K562 (cell line): ENCODE results near the gene WDR83. TPM values are rescaled to one million over a fixed set of nuclear protein-coding genes. Genes with fewer than 3 reads are reported as not detected.

Experiments
- CEBPB ChIP-seq: fragments of 450-650 bp; IDR thresholded peaks from 2 replicates; pipeline ENCODE4 v1.6.1; 2016; ENCODE audit warnings: missing genetic modification characterization, missing compliant biosample characterization
- CREM ChIP-seq: IDR thresholded peaks from 2 replicates; pipeline ENCODE4 v1.6.1; 2014; ENCODE audit warnings: antibody characterized with exemption, low read depth
- ELF1 ChIP-seq: fragments of 200-800 bp; sonication (Bioruptor generic); IDR thresholded peaks from 2 replicates; pipeline ENCODE4 v1.6.1; 2016; ENCODE audit warnings: missing genetic modification characterization, missing compliant biosample characterization
- ELF2 ChIP-seq: fragments of 250-450 bp; sonication (Bioruptor Pico); IDR thresholded peaks from 2 replicates; pipeline ENCODE4 v1.5.0; 2021; ENCODE audit warnings: mild to moderate bottlenecking
- FOSL1 ChIP-seq: fragments of 200-800 bp; sonication (Bioruptor generic); conservative IDR thresholded peaks from 2 replicates; pipeline ENCODE4 v1.6.1; 2016; ENCODE audit warnings: missing genetic modification characterization, missing compliant biosample characterization
- IRF2 ChIP-seq: sonication (generic); formaldehyde crosslinking; IDR thresholded peaks from 2 replicates; pipeline ENCODE4 v1.8.1; 2022; ENCODE audit warnings: mild to moderate bottlenecking, missing genetic modification reagents
- JUND ChIP-seq, 2 experiments: IDR thresholded peaks; 2 replicates in 1 of 2; 3 replicates in 1 of 2; pipeline ENCODE4 v1.6.1; 2011; ENCODE audit warnings: borderline replicate concordance in 2 of 2, low read depth in 2 of 2, low read length in 2 of 2, improper control_type of control experiment in 1 of 2, missing biosample characterization in 1 of 2, missing genetic modification characterization in 1 of 2, missing genetic modification reagents in 1 of 2
- KDM2B ChIP-seq: fragments of 250-450 bp; sonication (Bioruptor Pico); IDR thresholded peaks from 2 replicates; pipeline ENCODE4 v1.8.0; 2021; ENCODE audit warnings: mild to moderate bottlenecking, moderate library complexity
- LARP7 ChIP-seq: fragments of 450-650 bp; IDR thresholded peaks from 2 replicates; pipeline ENCODE4 v1.6.1; 2016
- MECOM ChIP-seq: fragments of 250-450 bp; sonication (Bioruptor Pico); IDR thresholded peaks from 2 replicates; pipeline ENCODE4 v1.8.0; 2022; ENCODE audit warnings: inconsistent platforms
- MTF1 ChIP-seq: fragments of 250-450 bp; sonication (Bioruptor Pico); IDR thresholded peaks from 2 replicates; pipeline ENCODE4 v1.9.0; 2021; ENCODE audit warnings: moderate library complexity, mild to moderate bottlenecking, inconsistent platforms, borderline replicate concordance
- NR2C2 ChIP-seq, 2 experiments: fragments of 200-800 bp in 1 of 2; sonication (Bioruptor generic) in 1 of 2; sonication (generic) in 1 of 2; formaldehyde crosslinking in 1 of 2; IDR thresholded peaks; 2 replicates each; pipeline versions ENCODE4 v1.6.1 to v1.8.0; 2016 to 2022; ENCODE audit warnings: mild to moderate bottlenecking in 1 of 2, missing compliant biosample characterization in 1 of 2, missing genetic modification characterization in 1 of 2, missing genetic modification reagents in 1 of 2
- PPARD ChIP-seq: fragments of 250-450 bp; sonication (Bioruptor Pico); IDR thresholded peaks from 2 replicates; pipeline ENCODE4 v1.8.0; 2022; ENCODE audit warnings: inconsistent platforms, mild to moderate bottlenecking, moderate library complexity
- SRSF1 ChIP-seq: fragments of 200-400 bp; formaldehyde crosslinking; IDR thresholded peaks from 2 replicates; pipeline ENCODE4 v1.6.1; 2017; ENCODE audit warnings: mild to moderate bottlenecking, low read depth, low read length, moderate library complexity
- TBL1XR1 ChIP-seq, 2 experiments: IDR thresholded peaks; 2 replicates each; pipeline ENCODE4 v1.6.1; 2012; ENCODE audit warnings: improper control_type of control experiment in 2 of 2, low read length in 2 of 2, mild to moderate bottlenecking in 1 of 2
- TCF7L2 ChIP-seq: fragments of 150-350 bp; IDR thresholded peaks from 2 replicates; pipeline ENCODE4 v1.6.1; 2016; ENCODE audit warnings: low read depth, mild to moderate bottlenecking, low read length, moderate library complexity
- YBX1 ChIP-seq: fragments of 450-650 bp; IDR thresholded peaks from 2 replicates; pipeline ENCODE4 v1.7.1; 2016; ENCODE audit warnings: mild to moderate bottlenecking
- ZC3H4 ChIP-seq: sonication (generic); formaldehyde crosslinking; IDR thresholded peaks from 2 replicates; pipeline ENCODE4 v1.9.0; 2021; ENCODE audit warnings: missing genetic modification reagents, borderline replicate concordance
- ZC3H8 ChIP-seq: fragments of 450-650 bp; IDR thresholded peaks from 2 replicates; pipeline ENCODE4 v1.6.1; 2017
- ZEB2 ChIP-seq: fragments of 450-650 bp; IDR thresholded peaks from 2 replicates; pipeline ENCODE4 v1.6.1; 2016
- ZFP1 ChIP-seq: fragments of 450-650 bp; formaldehyde crosslinking; IDR thresholded peaks from 2 replicates; pipeline ENCODE4 v1.4.0; 2020; ENCODE audit warnings: mild to moderate bottlenecking, mixed read lengths
- ZFP36 ChIP-seq: fragments of 150-350 bp; IDR thresholded peaks from 2 replicates; pipeline ENCODE4 v1.6.1; 2018; ENCODE audit warnings: low read length, low read depth; ENCODE audit not compliant: partially characterized antibody
- ZNF174 ChIP-seq: fragments of 250-450 bp; sonication (Bioruptor Pico); IDR thresholded peaks from 2 replicates; pipeline ENCODE4 v1.4.0; 2020; ENCODE audit warnings: mild to moderate bottlenecking
- ZNF224 ChIP-seq: sonication (generic); formaldehyde crosslinking; IDR thresholded peaks from 2 replicates; pipeline ENCODE4 v1.8.0; 2022; ENCODE audit warnings: mild to moderate bottlenecking, missing genetic modification reagents
- ZNF830 ChIP-seq: fragments of 250-450 bp; sonication (Bioruptor Pico); IDR thresholded peaks from 2 replicates; pipeline ENCODE4 v1.5.0; 2021; ENCODE audit warnings: mild to moderate bottlenecking
- polyA plus RNA-seq, 8 experiments: library from polyadenylated mRNA; depleted of rRNA in 4 of 8; stranded (reverse) in 5 of 8; unstranded in 3 of 8; fragments of >200 nt; fragmentation: Nextera tagmentation in 2 of 8; fragmentation: Illumina TruSeq in 1 of 8; extraction: Ambion mirVana in 2 of 8; extraction: Trizol in 1 of 8; gene quantifications; 2 replicates each; pipeline versions ENCODE4 v1.2.1 to v1.2.3, GENCODE V29; 2011 to 2014; ENCODE audit warnings: inconsistent platforms in 1 of 8, missing spikeins in 1 of 8
- total RNA-seq, 7 experiments: library from RNA; depleted of rRNA in 6 of 7; stranded (reverse); fragments of >200 nt in 6 of 7; fragmentation: Illumina TruSeq in 2 of 7; extraction: Trizol in 2 of 7; gene quantifications; 2 replicates each; pipeline versions ENCODE4 v1.2.1 to v1.2.3, GENCODE V29; 2011 to 2021; ENCODE audit warnings: low replicate concordance in 1 of 7
- TF ChIP-seq, protein P1 (sequence below): fragments of 250-450 bp; sonication (Bioruptor Pico); IDR thresholded peaks from 2 replicates; pipeline ENCODE4 v1.4.0; 2020; ENCODE audit warnings: mild to moderate bottlenecking, moderate library complexity

WDR83 gene
- total and polyA plus RNA-seq, 9 of the 15 experiments (the other 6 are each of a cell fraction or from before 2014, with no cell fraction given), result 0.52 to 21.3 (median 4.2) TPM

DNA sequence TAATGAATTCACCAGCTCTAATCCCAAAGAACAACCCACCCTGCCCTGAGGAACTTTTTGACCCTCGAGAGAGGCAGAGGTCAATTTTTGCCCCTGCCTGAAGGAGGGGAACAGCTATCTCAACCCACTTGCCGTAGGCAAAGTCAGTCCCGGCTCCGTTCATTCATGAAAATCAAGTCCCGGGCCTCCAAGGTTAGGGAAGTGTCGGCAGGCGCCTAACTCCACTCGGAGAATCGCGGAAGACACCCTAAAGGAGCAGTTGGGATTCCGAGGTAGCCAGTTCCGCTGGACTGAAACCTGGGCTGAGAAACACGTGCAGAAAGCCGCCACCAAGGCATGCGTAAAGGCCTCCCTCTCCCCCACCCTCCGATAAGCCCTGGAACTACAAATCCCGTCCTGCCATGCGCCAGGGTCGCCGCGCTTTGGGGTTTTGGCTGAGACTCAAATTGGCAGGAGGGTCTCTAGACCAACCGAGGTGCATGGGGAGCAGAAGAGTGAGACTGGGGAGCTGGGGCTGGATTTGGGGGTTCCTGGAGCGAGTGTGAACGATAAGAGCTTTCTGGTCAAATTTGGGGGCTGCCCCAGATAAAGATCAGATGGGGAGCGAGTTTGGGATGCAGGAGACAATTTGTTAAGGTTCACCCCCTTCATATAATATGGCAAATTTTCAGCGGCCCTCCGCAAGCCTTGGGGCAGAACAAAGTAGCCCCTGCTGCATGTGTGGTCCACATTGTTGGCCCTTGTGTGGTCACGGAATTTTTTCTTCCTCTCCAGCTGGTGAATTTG is 57.2 kb downstream of the WDR83 start, which contains the start of gene TNPO2 (continued):
- no peak for TF ChIP-seq ELF1
- no peak for TF ChIP-seq IRF2 (CRISPR knock-in tag)
- 0 out of 4 replicates have a peak, but pooled peaks of 1 of the 2 experiments have one; percentile 26 for TF ChIP-seq TBL1XR1 (IDR thresholded peaks at IDR 0.05; ENCODE audit: low read length in 2 of 2)
- TF ChIP-seq FOSL1 (tag), result no peak
- no peak for TF ChIP-seq YBX1
- no peak for TF ChIP-seq ZC3H4 (CRISPR knock-in tag)
- no peak for TF ChIP-seq ZFP1 (CRISPR knock-in tag)
- TF ChIP-seq ZC3H8, result no peak
- TF ChIP-seq NR2C2 (CRISPR knock-in tag; IDR thresholded peaks at IDR 0.05), result peak; percentile 87; the same call in 1 of the 2 replicates
- peak; percentile 94 for TF ChIP-seq NR2C2 (tag; IDR thresholded peaks at IDR 0.05)
- TF ChIP-seq ZEB2, result no peak
- TF ChIP-seq ZNF224, result no peak
- TF ChIP-seq CEBPB (tag), result no peak
- no peak for TF ChIP-seq TCF7L2
- TF ChIP-seq ZNF830 (CRISPR knock-in tag), result no peak
- TF ChIP-seq ELF2 (CRISPR knock-in tag), result no peak
- TF ChIP-seq MTF1, result no peak
- no peak for TF ChIP-seq LARP7
- TF ChIP-seq KDM2B (CRISPR knock-in tag), result no peak
- TF ChIP-seq CREM, result peak; percentile 67
- TF ChIP-seq MECOM (CRISPR knock-in tag), result no peak
- TF ChIP-seq ZFP36, result no peak
- TF ChIP-seq, protein P1, sequence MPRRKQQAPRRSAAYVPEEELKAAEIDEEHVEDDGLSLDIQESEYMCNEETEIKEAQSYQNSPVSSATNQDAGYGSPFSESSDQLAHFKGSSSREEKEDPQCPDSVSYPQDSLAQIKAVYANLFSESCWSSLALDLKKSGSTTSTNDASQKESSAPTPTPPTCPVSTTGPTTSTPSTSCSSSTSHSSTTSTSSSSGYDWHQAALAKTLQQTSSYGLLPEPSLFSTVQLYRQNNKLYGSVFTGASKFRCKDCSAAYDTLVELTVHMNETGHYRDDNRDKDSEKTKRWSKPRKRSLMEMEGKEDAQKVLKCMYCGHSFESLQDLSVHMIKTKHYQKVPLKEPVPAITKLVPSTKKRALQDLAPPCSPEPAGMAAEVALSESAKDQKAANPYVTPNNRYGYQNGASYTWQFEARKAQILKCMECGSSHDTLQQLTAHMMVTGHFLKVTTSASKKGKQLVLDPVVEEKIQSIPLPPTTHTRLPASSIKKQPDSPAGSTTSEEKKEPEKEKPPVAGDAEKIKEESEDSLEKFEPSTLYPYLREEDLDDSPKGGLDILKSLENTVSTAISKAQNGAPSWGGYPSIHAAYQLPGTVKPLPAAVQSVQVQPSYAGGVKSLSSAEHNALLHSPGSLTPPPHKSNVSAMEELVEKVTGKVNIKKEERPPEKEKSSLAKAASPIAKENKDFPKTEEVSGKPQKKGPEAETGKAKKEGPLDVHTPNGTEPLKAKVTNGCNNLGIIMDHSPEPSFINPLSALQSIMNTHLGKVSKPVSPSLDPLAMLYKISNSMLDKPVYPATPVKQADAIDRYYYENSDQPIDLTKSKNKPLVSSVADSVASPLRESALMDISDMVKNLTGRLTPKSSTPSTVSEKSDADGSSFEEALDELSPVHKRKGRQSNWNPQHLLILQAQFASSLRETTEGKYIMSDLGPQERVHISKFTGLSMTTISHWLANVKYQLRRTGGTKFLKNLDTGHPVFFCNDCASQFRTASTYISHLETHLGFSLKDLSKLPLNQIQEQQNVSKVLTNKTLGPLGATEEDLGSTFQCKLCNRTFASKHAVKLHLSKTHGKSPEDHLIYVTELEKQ (CRISPR knock-in tag), result no peak
- no peak for TF ChIP-seq SRSF1
- no peak for TF ChIP-seq ZNF174 (CRISPR knock-in tag)
- TF ChIP-seq PPARD, result no peak
- TF ChIP-seq JUND (IDR thresholded peaks at IDR 0.05; ENCODE audit: borderline replicate concordance, low read depth, low read length), result no peak
- TF ChIP-seq JUND (tag; IDR thresholded peaks at IDR 0.05; ENCODE audit: borderline replicate concordance, low read depth, low read length), result no peak; the same call in 2 of the 3 replicates
